C4-2B (cell line): ENCODE measurements around the gene HRH1.

Experiments used
- H3K27ac ChIP-seq: fragments of 450-650 bp; 2 replicates; pipeline ENCODE4 v1.5.1; 2017
- CTCF ChIP-seq: fragments of 450-650 bp; conservative IDR thresholded peaks from 2 replicates; pipeline ENCODE4 v1.5.1; 2017; ENCODE audit warnings: mild to moderate bottlenecking
- ZFX ChIP-seq: fragments of 450-650 bp; IDR thresholded peaks from 2 replicates; pipeline ENCODE4 v1.6.1; 2017

Gene HRH1

GRCh38 chr3:11282250-11283138 is 128.2 kb downstream of the HRH1 start:
- TF ChIP-seq ZFX (no peak), CTCF (no peak)
- H3K27ac ChIP-seq, result no peak overlapping the region

GRCh38 chr3:11283139-11283475 is 128.8 kb downstream of the HRH1 start:
- H3K27ac ChIP-seq, result no peak overlapping the region
- TF ChIP-seq CTCF (no peak), ZFX (no peak)

- TF ChIP-seq CTCF (no peak), ZFX (no peak)
- H3K27ac ChIP-seq, result no peak overlapping the region
Measured at GRCh38 chr3:11284011-11284410, 129.7 kb downstream of the HRH1 start.

GRCh38 chr3:11285471-11285870 is 131.2 kb downstream of the HRH1 start:
- no peak overlapping the region for H3K27ac ChIP-seq
- TF ChIP-seq CTCF (no peak), ZFX (no peak)

GRCh38 chr3:11287404-11287803 is 133.1 kb downstream of the HRH1 start:
- TF ChIP-seq ZFX (no peak), CTCF (no peak)
- H3K27ac ChIP-seq, result peak overlapping the region; percentile 15; the same call in 1 of the 2 replicates

- TF ChIP-seq CTCF, result no peak
- no peak for TF ChIP-seq ZFX
- no peak overlapping the region for H3K27ac ChIP-seq
Measured at GRCh38 chr3:11288021-11288491, 133.8 kb downstream of the HRH1 start.

GRCh38 chr3:11288786-11289637 is 134.7 kb downstream of the HRH1 start:
- H3K27ac ChIP-seq, result no peak overlapping the region
- TF ChIP-seq ZFX (no peak), CTCF (no peak)
